Measurements from ENCODE around the gene KIAA1328. TPM values are rescaled to one million over a fixed set of nuclear protein-coding genes. Genes with fewer than 3 reads are reported as not detected.

The KIAA1328 gene
- total and polyA plus RNA-seq, 7 donors, result 1.3 to 4.4 (median 3.5) TPM

- no peak for TF ChIP-seq CTCF (IDR thresholded peaks at IDR 0.05)
- Histone ChIP-seq H3K27ac (no peak overlapping the region), H3K36me3 (ENCODE audit: insufficient read depth in 1 of 2, low read depth in 1 of 2) (peaks cover 0 to 24% of the 10 kb centered on the region in 2 donors), H3K4me1 (no peaks in the 10 kb centered on the region), H3K27me3 (ENCODE audit: insufficient read depth in 3 of 3, low read length in 2 of 3) (no peaks in the 10 kb centered on the region), H3K4me3 (no peak overlapping the region), H3K9me3 (no peaks in the 10 kb centered on the region)
- ATAC-seq (no peak), DNase-seq (no peak)
- intact Hi-C loops (cut with DNase I), result loop anchor here (1.0 to 5.0 kb wide), 3 partner anchors 40 to 121 kb away; no protein-coding TSS in a partner anchor
- WGBS, 3 donors, result 77 to 84% (median 83%) methylated on average over 2 of the region's 2 CpGs
Observed at GRCh38 chr18:36808681-36809080, 20.2 kb upstream of the KIAA1328 start.

GRCh38 chr18:36809590-36810381 lies 19.1 kb upstream of the KIAA1328 start:
- no peak overlapping the region for H3K27ac ChIP-seq
- intact Hi-C loops (cut with DNase I), result loop anchor here (1.0 to 5.0 kb wide), 3 partner anchors 41 to 122 kb away; no protein-coding TSS in a partner anchor
- H3K9me3 ChIP-seq, result no peaks in the 10 kb centered on the region
- no peak overlapping the region for H3K4me3 ChIP-seq
- peak; percentile 86 for TF ChIP-seq CTCF (IDR thresholded peaks at IDR 0.05)
- WGBS, 3 donors, result 44 to 47% (median 45%) methylated on average over 6 of the region's 6 CpGs
- DNase-seq (no peak), ATAC-seq (peak; percentile 86 to 98 (median 92))
- peaks cover 0 to 27% of the 10 kb centered on the region in 2 donors for H3K36me3 ChIP-seq (ENCODE audit: insufficient read depth in 1 of 2, low read depth in 1 of 2)
- no peaks in the 10 kb centered on the region for H3K27me3 ChIP-seq (ENCODE audit: insufficient read depth in 3 of 3, low read length in 2 of 3)
- H3K4me1 ChIP-seq, result no peaks in the 10 kb centered on the region

GRCh38 chr18:36811430-36811829 lies 17.5 kb upstream of the KIAA1328 start:
- intact Hi-C loops (cut with DNase I), result no loop called here
- Histone ChIP-seq H3K4me3 (no peak overlapping the region), H3K4me1 (no peaks in the 10 kb centered on the region), H3K36me3 (ENCODE audit: insufficient read depth in 1 of 2, low read depth in 1 of 2) (peaks cover 0 to 30% of the 10 kb centered on the region in 2 donors), H3K9me3 (no peaks in the 10 kb centered on the region), H3K27me3 (ENCODE audit: insufficient read depth in 3 of 3, low read length in 2 of 3) (no peaks in the 10 kb centered on the region), H3K27ac (no peak overlapping the region)
- TF ChIP-seq CTCF (IDR thresholded peaks at IDR 0.05), result no peak
- 92 to 95% (median 93%) methylated on average over 3 of the region's 3 CpGs for WGBS, 3 donors
- no peak for DNase-seq
- ATAC-seq, result no peak

- Histone ChIP-seq H3K27ac (no peak overlapping the region), H3K27me3 (ENCODE audit: insufficient read depth in 3 of 3, low read length in 2 of 3) (no peaks in the 10 kb centered on the region), H3K9me3 (no peaks in the 10 kb centered on the region), H3K36me3 (ENCODE audit: insufficient read depth in 1 of 2, low read depth in 1 of 2) (peaks cover 0 to 33% of the 10 kb centered on the region in 2 donors), H3K4me1 (no peaks in the 10 kb centered on the region), H3K4me3 (no peak overlapping the region)
- TF ChIP-seq CTCF (IDR thresholded peaks at IDR 0.05), result no peak
- DNase-seq (no peak), ATAC-seq (no peak)
- intact Hi-C loops (cut with DNase I), result loop anchor here in 1 of 2 donors (2.0 kb wide), 1 partner anchor 41 kb away; no protein-coding TSS in a partner anchor
Observed at GRCh38 chr18:36811955-36812354, 17.0 kb upstream of the KIAA1328 start.

All from psoas muscle (tissue), 8 donors.